Astrocyte (in vitro differentiated cells and primary cell): Measurements from ENCODE around the gene TIMP4. TPM values are rescaled to one million over a fixed set of nuclear protein-coding genes. Genes with fewer than 3 reads are reported as not detected.

Source experiments
- DNase-seq: peaks from one replicate; pipeline ENCODE4 v3.0.0-alpha.2; 2010; ENCODE audit warnings: low read depth
- FAIRE-seq: peaks from 2 replicates; lab custom pipeline; 2011; peaks lifted over from hg19 to GRCh38; lab: Jason Lieb, UNC
- H2AFZ ChIP-seq: 2 replicates; pipeline ENCODE4 v1.6.0; 2012; ENCODE audit warnings: low read depth, low read length, inconsistent platforms
- H3K27ac ChIP-seq: 2 replicates; pipeline ENCODE4 v1.5.1; 2011; ENCODE audit warnings: low read depth, low read length, inconsistent platforms
- H3K27me3 ChIP-seq: 2 replicates; pipeline ENCODE4 v1.6.0; 2011; ENCODE audit warnings: low read length, inconsistent platforms; ENCODE audit not compliant: insufficient read depth
- H3K36me3 ChIP-seq: 2 replicates; pipeline ENCODE4 v1.5.1; 2011; ENCODE audit warnings: low read length, inconsistent platforms; ENCODE audit not compliant: insufficient read depth
- H3K4me1 ChIP-seq: 2 replicates; pipeline ENCODE4 v1.5.1; 2011; ENCODE audit warnings: low read length, inconsistent platforms; ENCODE audit not compliant: insufficient read depth
- H3K4me2 ChIP-seq: 2 replicates; pipeline ENCODE4 v1.6.0; 2012; ENCODE audit warnings: low read length, inconsistent platforms
- H3K4me3 ChIP-seq: 2 replicates; pipeline ENCODE4 v1.5.1; 2011; ENCODE audit warnings: low read depth, mild to moderate bottlenecking, low read length, inconsistent platforms; ENCODE audit not compliant: insufficient read depth
- H3K79me2 ChIP-seq: 2 replicates; pipeline ENCODE4 v1.6.0; 2012; ENCODE audit warnings: mild to moderate bottlenecking, low read length, inconsistent platforms; ENCODE audit not compliant: insufficient read depth
- H3K9ac ChIP-seq: 2 replicates; pipeline ENCODE4 v1.6.0; 2012; ENCODE audit warnings: mild to moderate bottlenecking, low read length, inconsistent platforms
- H3K9me3 ChIP-seq: 2 replicates; pipeline ENCODE4 v1.5.1; 2012; ENCODE audit warnings: low read depth, mild to moderate bottlenecking, low read length, inconsistent platforms; ENCODE audit not compliant: insufficient read depth
- H4K20me1 ChIP-seq: 2 replicates; pipeline ENCODE4 v1.6.0; 2012; ENCODE audit warnings: low read length, inconsistent platforms; ENCODE audit not compliant: insufficient read depth
- H3K27ac Mint-ChIP-seq: one replicate; pipeline ENCODE4 v1.8.0; 2021; ENCODE audit warnings: mild to moderate bottlenecking, mixed read lengths; ENCODE audit not compliant: unreplicated experiment
- H3K27me3 Mint-ChIP-seq: one replicate; pipeline ENCODE4 v1.8.0; 2021; ENCODE audit warnings: low read depth, mixed read lengths; ENCODE audit not compliant: unreplicated experiment
- H3K36me3 Mint-ChIP-seq: one replicate; pipeline ENCODE4 v1.8.0; 2021; ENCODE audit warnings: low read depth, mixed read lengths; ENCODE audit not compliant: unreplicated experiment
- H3K4me1 Mint-ChIP-seq: one replicate; pipeline ENCODE4 v1.8.0; 2021; ENCODE audit warnings: low read depth, mixed read lengths; ENCODE audit not compliant: unreplicated experiment
- H3K4me3 Mint-ChIP-seq: one replicate; pipeline ENCODE4 v1.8.0; 2021; ENCODE audit warnings: mild to moderate bottlenecking, moderate library complexity, mixed read lengths; ENCODE audit not compliant: unreplicated experiment
- H3K9me3 Mint-ChIP-seq: one replicate; pipeline ENCODE4 v1.8.0; 2021; ENCODE audit warnings: mild to moderate bottlenecking, mixed read lengths; ENCODE audit not compliant: unreplicated experiment
- CTCF ChIP-seq: IDR thresholded peaks from 2 replicates; pipeline ENCODE4 v1.5.1; 2011; ENCODE audit warnings: low read depth, mild to moderate bottlenecking, inconsistent platforms, low read length, moderate library complexity; ENCODE audit not compliant: insufficient read depth
- EZH2 ChIP-seq: IDR thresholded peaks from 2 replicates; pipeline ENCODE4 v1.6.1; 2012; ENCODE audit warnings: mild to moderate bottlenecking, low read length, inconsistent platforms; ENCODE audit not compliant: insufficient read depth
- total RNA-seq: library from RNA; stranded (reverse); gene quantifications from 2 replicates; pipeline ENCODE4 v1.2.1, GENCODE V29; 2021

Gene TIMP4
- total RNA-seq, 1 donor from 2014 or later = 2.0 TPM

DNA sequence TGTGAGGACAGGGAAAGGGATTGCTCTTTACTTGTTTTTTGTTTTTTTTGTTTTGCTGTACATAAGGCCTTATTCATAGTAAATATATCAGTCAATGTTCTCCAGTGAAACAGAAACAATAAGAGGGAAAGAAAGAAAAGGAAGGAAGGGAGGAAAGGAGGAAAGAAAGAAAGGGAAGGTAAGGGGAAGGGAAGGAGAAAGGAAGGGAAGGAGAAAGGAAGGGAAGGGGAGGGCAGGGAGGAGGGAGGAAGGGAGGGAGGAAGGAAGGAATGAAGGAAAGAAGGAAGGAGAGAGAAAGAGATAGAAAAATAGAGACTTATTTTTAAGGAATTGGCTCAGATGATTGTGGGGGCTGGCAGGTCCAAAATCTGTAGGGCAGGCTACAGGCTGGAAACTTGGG is 37.2 kb downstream of the TIMP4 start:
- Histone ChIP-seq H3K4me2 (no peak overlapping the region), H3K9ac (no peak overlapping the region), H3K79me2 (no peaks in the 10 kb centered on the region), H3K27ac (no peak overlapping the region), H3K9me3 (no peaks in the 10 kb centered on the region), H3K27me3 (peaks cover 23% of the 10 kb centered on the region), H4K20me1 (no peaks in the 10 kb centered on the region), H3K4me1 (no peaks in the 10 kb centered on the region), H3K4me3 (no peak overlapping the region), H3K36me3 (no peaks in the 10 kb centered on the region), H2AFZ (no peak overlapping the region)
- Mint-ChIP-seq H3K27me3 (no peaks in the 10 kb centered on the region), H3K36me3 (no peaks in the 10 kb centered on the region), H3K27ac (no peak overlapping the region), H3K4me3 (no peak overlapping the region), H3K4me1 (no peaks in the 10 kb centered on the region), H3K9me3 (no peaks in the 10 kb centered on the region)
- no peak for FAIRE-seq
- DNase-seq = no peak
- TF ChIP-seq EZH2 (no peak), CTCF (no peak)

DNA sequence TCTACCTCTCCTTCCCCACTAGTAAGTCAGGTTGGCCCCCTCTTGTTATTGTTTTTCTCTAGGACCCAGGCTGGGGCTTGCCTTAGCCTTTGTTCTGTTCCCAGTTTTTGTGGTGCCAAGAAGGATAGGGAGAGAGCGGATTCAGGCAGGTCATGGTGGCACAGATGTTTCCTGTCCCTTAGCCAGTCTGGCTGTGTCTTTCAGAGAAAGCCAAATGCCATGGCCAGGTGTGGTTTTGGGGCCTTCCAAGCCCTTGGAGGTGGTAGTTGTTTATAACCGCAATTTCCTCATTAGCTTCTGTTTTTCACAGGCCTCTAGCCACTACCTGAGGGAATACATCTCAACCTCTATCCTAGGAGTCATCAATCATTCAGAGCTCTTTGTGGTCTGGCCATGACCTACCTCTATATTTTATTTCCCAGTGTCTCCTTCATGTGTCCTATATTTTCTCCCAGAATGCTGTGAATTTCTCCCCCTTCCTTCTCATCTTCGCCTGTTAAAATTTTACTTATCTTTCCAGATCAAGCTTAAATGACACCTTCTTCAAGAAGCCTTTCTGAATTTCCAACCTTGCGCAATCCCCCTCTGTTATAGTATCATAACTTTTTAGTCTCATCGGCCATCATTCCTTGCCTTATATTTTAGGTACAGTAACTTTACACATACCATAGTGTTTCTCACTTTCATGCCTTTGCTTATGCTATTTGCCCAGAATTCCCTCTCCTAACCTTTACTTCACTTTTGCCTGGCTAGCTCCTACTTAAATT is 38.2 kb downstream of the TIMP4 start:
- no peak overlapping the region for H2AFZ ChIP-seq
- no peaks in the 10 kb centered on the region for H4K20me1 ChIP-seq
- no peaks in the 10 kb centered on the region for H3K36me3 ChIP-seq
- H3K9me3 ChIP-seq = no peaks in the 10 kb centered on the region
- TF ChIP-seq EZH2 = no peak
- no peak for TF ChIP-seq CTCF
- H3K27me3 Mint-ChIP-seq = no peaks in the 10 kb centered on the region
- H3K4me1 Mint-ChIP-seq = no peaks in the 10 kb centered on the region
- FAIRE-seq (no peak), DNase-seq (no peak)
- no peak overlapping the region for H3K4me3 ChIP-seq
- no peaks in the 10 kb centered on the region for H3K36me3 Mint-ChIP-seq
- no peaks in the 10 kb centered on the region for H3K9me3 Mint-ChIP-seq
- H3K4me3 Mint-ChIP-seq = no peak overlapping the region
- H3K9ac ChIP-seq = no peak overlapping the region
- H3K4me2 ChIP-seq = no peak overlapping the region
- H3K79me2 ChIP-seq = no peaks in the 10 kb centered on the region
- H3K27ac Mint-ChIP-seq = no peak overlapping the region
- no peaks in the 10 kb centered on the region for H3K4me1 ChIP-seq
- no peak overlapping the region for H3K27ac ChIP-seq
- H3K27me3 ChIP-seq = peaks cover 20% of the 10 kb centered on the region

GRCh38 chr3:12117473-12117872 is 41.2 kb downstream of the TIMP4 start:
- no peak overlapping the region for H2AFZ ChIP-seq
- no peaks in the 10 kb centered on the region for H3K36me3 ChIP-seq
- H3K79me2 ChIP-seq = no peaks in the 10 kb centered on the region
- Mint-ChIP-seq H3K4me3 (no peak overlapping the region), H3K36me3 (no peaks in the 10 kb centered on the region), H3K27ac (no peak overlapping the region), H3K9me3 (no peaks in the 10 kb centered on the region), H3K27me3 (no peaks in the 10 kb centered on the region), H3K4me1 (no peaks in the 10 kb centered on the region)
- H3K9me3 ChIP-seq = no peaks in the 10 kb centered on the region
- no peak overlapping the region for H3K4me3 ChIP-seq
- FAIRE-seq = no peak
- DNase-seq = no peak
- H3K27me3 ChIP-seq = peaks cover 27% of the 10 kb centered on the region
- no peak for TF ChIP-seq EZH2
- no peak for TF ChIP-seq CTCF
- no peak overlapping the region for H3K4me2 ChIP-seq
- H3K27ac ChIP-seq = no peak overlapping the region
- no peaks in the 10 kb centered on the region for H4K20me1 ChIP-seq
- H3K9ac ChIP-seq = no peak overlapping the region
- H3K4me1 ChIP-seq = no peaks in the 10 kb centered on the region
